Endothelial cell (in vitro differentiated cells): ENCODE results near the gene UTP11. TPM values are rescaled to one million over a fixed set of nuclear protein-coding genes. Genes with fewer than 3 reads are reported as not detected.

ENCODE experiments used
- DNase-seq: peaks from one replicate; pipeline ENCODE4 v3.0.0; 2021; ENCODE audit warnings: low spot score
- H3K27ac Mint-ChIP-seq: one replicate; pipeline ENCODE4 v1.8.0; 2021; ENCODE audit warnings: mixed read lengths, inconsistent platforms; ENCODE audit not compliant: unreplicated experiment
- H3K27me3 Mint-ChIP-seq: one replicate; pipeline ENCODE4 v1.8.0; 2021; ENCODE audit warnings: mild to moderate bottlenecking, moderate library complexity, mixed read lengths, inconsistent platforms; ENCODE audit not compliant: unreplicated experiment
- H3K36me3 Mint-ChIP-seq: one replicate; pipeline ENCODE4 v1.8.0; 2021; ENCODE audit warnings: mild to moderate bottlenecking, low read depth, mixed read lengths, inconsistent platforms; ENCODE audit not compliant: unreplicated experiment
- H3K4me1 Mint-ChIP-seq: one replicate; pipeline ENCODE4 v1.8.0; 2021; ENCODE audit warnings: mild to moderate bottlenecking, mixed read lengths, inconsistent platforms; ENCODE audit not compliant: unreplicated experiment
- H3K4me3 Mint-ChIP-seq: one replicate; pipeline ENCODE4 v1.8.0; 2021; ENCODE audit warnings: mild to moderate bottlenecking, mixed read lengths, inconsistent platforms; ENCODE audit not compliant: unreplicated experiment
- H3K9me3 Mint-ChIP-seq: one replicate; pipeline ENCODE4 v1.8.0; 2021; ENCODE audit warnings: mixed read lengths, inconsistent platforms; ENCODE audit not compliant: unreplicated experiment
- CTCF ChIP-seq: fragments of 200-600 bp; sonication (generic); IDR thresholded peaks from one replicate; pipeline ENCODE4 v1.5.0; 2021; ENCODE audit warnings: antibody characterized with exemption; ENCODE audit not compliant: unreplicated experiment
- total RNA-seq: library from RNA; stranded (reverse); fragmentation: NEBNext Ultra II Directional; extraction: Animal tissue kit (Norgen Biotek cat#: 25700); gene quantifications from one replicate; pipeline ENCODE4 v1.2.1, GENCODE V29; 2021; ENCODE audit not compliant: unreplicated experiment

UTP11 gene
- total RNA-seq, 1 donor from 2014 or later: 44.7 TPM

GRCh38 chr1:38046333-38046883 is 33.9 kb downstream of the UTP11 start, which contains the start of gene POU3F1:
Gene POU3F1 (minus strand): TSS chr1:38046793. CDS start chr1:38046743, 50 bp downstream.
- H3K27ac Mint-ChIP-seq: no peak within 1 kb of the TSS
- H3K36me3 Mint-ChIP-seq: no peaks in the 10 kb centered on the region
- no peaks in the 10 kb centered on the region for H3K9me3 Mint-ChIP-seq
- peaks cover 9% of the 10 kb centered on the region for H3K27me3 Mint-ChIP-seq
- H3K4me1 Mint-ChIP-seq: peaks cover 33% of the 10 kb centered on the region
- no peak for DNase-seq
- H3K4me3 Mint-ChIP-seq: peak within 1 kb of the TSS; percentile 86
- no peak for TF ChIP-seq CTCF

DNA sequence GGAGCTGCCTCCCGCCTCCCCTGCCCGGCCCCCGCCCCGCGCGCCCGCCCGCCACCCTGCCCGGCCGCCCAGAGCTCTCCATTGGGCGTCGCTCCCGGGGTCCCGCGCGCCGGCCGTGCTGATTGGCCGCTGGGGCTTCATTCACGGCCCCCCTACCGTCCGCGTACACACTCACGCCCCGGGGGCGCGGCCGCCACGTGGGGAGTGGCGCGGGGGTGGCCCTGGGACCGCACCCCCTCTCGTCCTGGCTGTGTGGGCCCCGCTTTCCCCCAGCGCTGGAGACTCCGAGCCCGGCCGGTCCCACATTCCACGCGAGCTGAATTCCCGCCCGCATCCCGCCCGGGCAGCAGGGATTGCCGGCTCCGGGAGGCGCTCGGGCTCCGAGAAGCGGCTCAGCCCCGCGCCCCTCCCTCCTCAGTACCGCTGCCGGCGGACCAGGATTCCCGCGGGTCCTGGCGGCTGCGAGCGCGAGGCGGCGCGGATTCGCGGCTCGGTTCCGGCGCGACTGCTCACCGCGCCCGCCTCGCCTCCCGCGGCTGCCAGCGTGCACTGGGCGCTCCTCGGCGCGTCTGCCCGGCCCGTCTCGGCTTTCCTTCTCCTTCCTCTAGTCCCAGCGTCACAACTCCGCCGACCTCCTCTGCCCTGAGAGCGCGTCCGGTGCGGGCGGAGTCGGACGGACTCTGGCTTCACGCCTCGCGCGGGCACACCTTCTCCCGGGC is 34.5 kb downstream of the UTP11 start:
- H3K4me1 Mint-ChIP-seq: peaks cover 30% of the 10 kb centered on the region
- no peak overlapping the region for H3K27ac Mint-ChIP-seq
- H3K9me3 Mint-ChIP-seq: no peaks in the 10 kb centered on the region

DNA sequence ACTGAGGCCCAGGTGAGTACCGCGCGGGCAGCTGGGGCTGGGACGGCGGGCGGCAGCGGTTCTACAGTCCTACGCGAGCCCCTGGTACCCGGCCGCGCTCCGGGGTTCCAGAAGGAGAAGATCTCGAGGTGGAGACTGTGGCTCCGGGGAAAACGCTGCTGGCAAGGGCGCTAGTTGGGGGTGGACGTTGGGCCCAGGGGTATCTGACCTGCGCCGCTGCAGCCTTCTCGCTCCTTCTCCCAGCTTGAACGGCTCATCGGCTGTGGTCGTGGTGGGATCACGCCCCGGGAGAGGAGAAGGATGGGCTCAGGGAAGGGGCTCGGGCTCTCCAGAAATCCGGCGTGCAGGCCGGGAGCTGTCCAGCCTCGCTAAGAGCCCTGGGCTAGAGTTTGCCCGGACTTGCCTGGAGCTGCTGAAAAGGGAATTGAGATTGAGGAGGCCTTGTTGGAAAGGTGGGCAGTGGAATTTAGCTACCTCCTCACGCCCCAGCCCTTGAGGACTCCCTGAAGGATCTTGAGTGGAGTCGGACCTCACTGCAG is 35.1 kb downstream of the UTP11 start:
- Mint-ChIP-seq H3K9me3 (no peaks in the 10 kb centered on the region), H3K4me3 (peak overlapping the region; percentile 86), H3K36me3 (no peaks in the 10 kb centered on the region), H3K27me3 (peaks cover 13% of the 10 kb centered on the region), H3K27ac (no peak overlapping the region), H3K4me1 (peaks cover 27% of the 10 kb centered on the region)
- DNase-seq: peak; percentile 61
- TF ChIP-seq CTCF: no peak

More for the DNA sequence above, 34.5 kb downstream of the UTP11 start:
- Mint-ChIP-seq H3K36me3 (no peaks in the 10 kb centered on the region), H3K27me3 (peaks cover 13% of the 10 kb centered on the region), H3K4me3 (peak overlapping the region; percentile 86)
- no peak for TF ChIP-seq CTCF
- DNase-seq: peak; percentile 87

DNA sequence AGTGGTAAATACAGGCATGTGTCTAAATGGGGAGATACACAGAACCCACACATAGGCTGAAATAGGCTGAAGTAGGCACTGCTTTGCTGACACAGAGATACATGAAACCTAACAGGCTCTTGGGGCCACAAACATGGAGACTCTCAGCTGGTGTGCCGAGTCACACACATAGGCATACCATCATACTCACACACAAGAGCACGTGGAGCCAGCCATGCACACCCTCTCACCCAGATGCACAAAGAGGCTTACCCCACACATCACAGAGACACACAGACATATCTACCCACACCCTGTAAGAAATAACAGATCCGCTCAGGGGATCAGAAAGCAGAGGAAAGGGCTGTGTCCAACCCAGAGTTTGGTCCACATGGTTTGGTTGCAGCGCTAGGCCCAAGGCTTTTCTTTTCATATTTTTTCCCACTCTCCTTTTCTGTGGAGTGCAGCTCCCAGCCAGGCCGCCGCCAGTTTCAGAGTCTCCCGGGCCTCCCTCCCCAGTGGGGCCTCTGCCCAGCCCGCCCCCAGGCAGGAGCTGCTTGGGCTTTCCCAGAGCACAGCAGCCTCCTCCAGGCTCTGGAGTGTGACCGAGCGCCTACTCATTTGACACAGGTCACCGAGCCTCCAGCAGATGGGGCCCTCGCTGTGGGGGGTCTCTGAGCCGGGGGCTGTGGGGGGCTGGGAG is 38.0 kb downstream of the UTP11 start:
- no peak for DNase-seq
- peaks cover 9% of the 10 kb centered on the region for H3K27me3 Mint-ChIP-seq
- no peak overlapping the region for H3K27ac Mint-ChIP-seq
- H3K9me3 Mint-ChIP-seq: no peaks in the 10 kb centered on the region
- no peaks in the 10 kb centered on the region for H3K36me3 Mint-ChIP-seq
- peaks cover 39% of the 10 kb centered on the region for H3K4me1 Mint-ChIP-seq
- TF ChIP-seq CTCF: no peak
- H3K4me3 Mint-ChIP-seq: no peak overlapping the region
